OCI-LY7 (cell line): ENCODE measurements around the gene SLC22A25. TPM values are rescaled to one million over a fixed set of nuclear protein-coding genes. Genes with fewer than 3 reads are reported as not detected.

Source experiments
- Bru-seq: library from RNA; stranded (reverse); fragments of 400-500 nt; gene quantifications from one replicate; lab custom pipeline; 2021; lab: Mats Ljungman, UMichigan
- BruChase-seq, 2 experiments: library from RNA; stranded (reverse); fragments of 400-500 nt; gene quantifications; one replicate each; lab custom pipeline; 2021; lab: Mats Ljungman, UMichigan
- BruUV-seq: library from RNA; stranded (reverse); fragments of 400-500 nt; replicated peaks from 2 replicates; lab custom pipeline; 2021; lab: Mats Ljungman, UMichigan
- CTCF ChIA-PET: fragments of 300-600 bp; sonication (Branson Sonifier 250); formaldehyde crosslinking; loops from one replicate; lab custom pipeline; 2022; ENCODE audit warnings: antibody characterized with exemption; ENCODE audit not compliant: unreplicated experiment; lab: Charles Lee
- POLR2A ChIA-PET: fragments of 300-600 bp; sonication (Branson Sonifier 250); formaldehyde crosslinking; loops from one replicate; lab custom pipeline; 2022; ENCODE audit warnings: antibody characterized with exemption; lab: Charles Lee
- DNase-seq: peaks from one replicate; pipeline ENCODE4 v3.0.0-alpha.2; 2015; ENCODE audit warnings: low spot score
- H2AFZ ChIP-seq: fragments of 200-600 bp; sonication (generic), shearing (Covaris generic); 2 replicates; pipeline ENCODE4 v1.6.1; 2014; ENCODE audit warnings: mild to moderate bottlenecking, antibody characterized with exemption, low read length, moderate library complexity
- H3K27ac ChIP-seq: fragments of 200-600 bp; sonication (generic); 2 replicates; pipeline ENCODE4 v1.5.1; 2014; ENCODE audit warnings: mixed run types, low read depth, mild to moderate bottlenecking, moderate library complexity, low read length, inconsistent platforms; ENCODE audit not compliant: poor library complexity, severe bottlenecking
- H3K36me3 ChIP-seq: fragments of 200-600 bp; sonication (generic); 2 replicates; pipeline ENCODE4 v1.6.1; 2014; ENCODE audit warnings: mild to moderate bottlenecking, antibody characterized with exemption, low read length, moderate library complexity, mixed read lengths; ENCODE audit not compliant: insufficient read depth
- H3K4me1 ChIP-seq: fragments of 200-600 bp; sonication (generic); 2 replicates; pipeline ENCODE4 v1.5.1; 2014; ENCODE audit warnings: mild to moderate bottlenecking, low read length; ENCODE audit not compliant: insufficient read depth, poor library complexity, severe bottlenecking
- H3K4me2 ChIP-seq: fragments of 200-600 bp; sonication (generic); 2 replicates; pipeline ENCODE4 v1.6.1; 2014; ENCODE audit warnings: mild to moderate bottlenecking, low read length
- H3K4me3 ChIP-seq: fragments of 200-600 bp; sonication (generic); 2 replicates; pipeline ENCODE4 v1.5.1; 2014; ENCODE audit warnings: mild to moderate bottlenecking, low read depth, low read length; ENCODE audit not compliant: poor library complexity, severe bottlenecking
- H3K79me2 ChIP-seq: fragments of 200-600 bp; sonication (generic); 2 replicates; pipeline ENCODE4 v1.6.1; 2016; ENCODE audit warnings: low read depth, mild to moderate bottlenecking, low read length, moderate library complexity, mixed read lengths; ENCODE audit not compliant: insufficient read depth
- H3K9me2 ChIP-seq: fragments of 200-600 bp; sonication (generic); 2 replicates; pipeline ENCODE4 v1.6.1; 2016; ENCODE audit warnings: mild to moderate bottlenecking, low read length, mixed read lengths; ENCODE audit not compliant: insufficient read depth
- H3K9me3 ChIP-seq: fragments of 200-600 bp; sonication (generic); 2 replicates; pipeline ENCODE4 v1.6.1; 2014; ENCODE audit warnings: mild to moderate bottlenecking, mixed run types, low read length, mixed read lengths
- H4K20me1 ChIP-seq: fragments of 200-600 bp; sonication (generic); 2 replicates; pipeline ENCODE4 v1.6.1; 2014; ENCODE audit warnings: mild to moderate bottlenecking, antibody characterized with exemption, low read length, moderate library complexity, mixed read lengths; ENCODE audit not compliant: insufficient read depth
- EZH2phosphoT487 ChIP-seq: fragments of 200-600 bp; sonication (generic); IDR thresholded peaks from 2 replicates; pipeline ENCODE4 v1.6.1; 2018; ENCODE audit warnings: low read depth, borderline replicate concordance, mild to moderate bottlenecking, mixed run types, antibody characterized with exemption, low read length, moderate library complexity, mixed read lengths
- intact Hi-C: fragments of 100-400 bp; cut with micrococcal nuclease; formaldehyde crosslinking; loops from one replicate; pipeline ENCODE4 v1.10.0; 2022; ENCODE audit not compliant: unreplicated experiment
- long read RNA-seq: library from polyadenylated mRNA; stranded (forward); transcript quantifications from one replicate; pipeline ENCODE4 v2.0.0, GENCODE V29; 2022
- total RNA-seq, 2 experiments: library from RNA; depleted of rRNA in 1 of 2; stranded (reverse); fragments of >200 nt in 1 of 2; shearing (Covaris generic) in 1 of 2; gene quantifications; 2 replicates each; pipeline ENCODE4 v1.2.3, GENCODE V29; 2014 to 2022
- TF ChIP-seq, protein P1 (sequence below): fragments of 200-600 bp; sonication (generic); conservative IDR thresholded peaks from 2 replicates; pipeline ENCODE4 v1.5.1; 2014; ENCODE audit warnings: mild to moderate bottlenecking, antibody characterized with exemption, low read length, moderate library complexity, mixed read lengths

SLC22A25 gene
- total RNA-seq (2014; rRNA removed; shearing (Covaris generic)) (not detected in 2 replicates), total RNA-seq (2022) (not detected in 2 replicates), Bru-seq, nascent RNA (percentile 1 among the genes with signal in this experiment), BruChase-seq, experiment 1, labeled RNA remaining after a 6-hour chase (not detected), BruChase-seq, experiment 2, labeled RNA remaining after a 2-hour chase (not detected)
- long read RNA-seq, result 0 reads

DNA sequence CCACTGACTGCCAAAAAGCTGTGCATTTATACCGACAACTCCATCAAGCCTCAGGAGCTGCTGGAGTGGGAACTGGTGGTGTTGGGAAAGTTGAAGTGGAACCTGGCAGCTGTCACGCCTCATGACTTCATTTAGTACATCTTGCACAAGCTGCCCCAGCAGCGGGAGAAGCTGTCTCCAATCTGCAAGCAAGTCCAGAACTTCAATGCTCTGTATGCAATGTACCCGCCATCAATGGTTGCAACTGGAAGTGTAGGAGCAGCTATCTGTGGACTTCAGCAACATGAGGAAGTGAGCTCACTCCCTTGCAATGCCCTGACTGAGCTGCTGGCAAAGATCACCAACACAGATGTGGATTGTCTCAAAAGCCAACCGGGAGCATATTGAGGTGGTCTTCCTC is at the start of gene SLC22A25:
Gene SLC22A25, minus strand, starts transcription at position 67 of the 400 bp plus-strand sequence. CDS start 13,947 bp downstream, outside the sequence.
- ChIA-PET POLR2A (no interaction called here), CTCF (no interaction called here)
- H3K4me2 ChIP-seq, result no peak within 1 kb of the TSS
- TF ChIP-seq, protein P1, sequence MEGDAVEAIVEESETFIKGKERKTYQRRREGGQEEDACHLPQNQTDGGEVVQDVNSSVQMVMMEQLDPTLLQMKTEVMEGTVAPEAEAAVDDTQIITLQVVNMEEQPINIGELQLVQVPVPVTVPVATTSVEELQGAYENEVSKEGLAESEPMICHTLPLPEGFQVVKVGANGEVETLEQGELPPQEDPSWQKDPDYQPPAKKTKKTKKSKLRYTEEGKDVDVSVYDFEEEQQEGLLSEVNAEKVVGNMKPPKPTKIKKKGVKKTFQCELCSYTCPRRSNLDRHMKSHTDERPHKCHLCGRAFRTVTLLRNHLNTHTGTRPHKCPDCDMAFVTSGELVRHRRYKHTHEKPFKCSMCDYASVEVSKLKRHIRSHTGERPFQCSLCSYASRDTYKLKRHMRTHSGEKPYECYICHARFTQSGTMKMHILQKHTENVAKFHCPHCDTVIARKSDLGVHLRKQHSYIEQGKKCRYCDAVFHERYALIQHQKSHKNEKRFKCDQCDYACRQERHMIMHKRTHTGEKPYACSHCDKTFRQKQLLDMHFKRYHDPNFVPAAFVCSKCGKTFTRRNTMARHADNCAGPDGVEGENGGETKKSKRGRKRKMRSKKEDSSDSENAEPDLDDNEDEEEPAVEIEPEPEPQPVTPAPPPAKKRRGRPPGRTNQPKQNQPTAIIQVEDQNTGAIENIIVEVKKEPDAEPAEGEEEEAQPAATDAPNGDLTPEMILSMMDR, result no peak
- TF ChIP-seq EZH2phosphoT487, result no peak
- no peak within 1 kb of the TSS for H3K4me3 ChIP-seq
- no peaks in the 10 kb centered on the region for H3K4me1 ChIP-seq
- H3K79me2 ChIP-seq, result no peaks in the 10 kb centered on the region
- DNase-seq, result no peak
- intact Hi-C loops, result no loop called here
- no peaks in the 10 kb centered on the region for H4K20me1 ChIP-seq
- no peak within 1 kb of the TSS for H2AFZ ChIP-seq
- no peak within 1 kb of the TSS for H3K27ac ChIP-seq
- H3K9me2 ChIP-seq, result no peaks in the 10 kb centered on the region
- H3K9me3 ChIP-seq, result no peaks in the 10 kb centered on the region
- no peaks in the 10 kb centered on the region for H3K36me3 ChIP-seq
- BruUV-seq, result no TSS peak

GRCh38 chr11:63290285-63290684 is 46.9 kb upstream of the SLC22A25 start:
- TF ChIP-seq, protein P1, result no peak
- no peak for TF ChIP-seq EZH2phosphoT487
- H4K20me1 ChIP-seq, result no peaks in the 10 kb centered on the region
- H3K36me3 ChIP-seq, result no peaks in the 10 kb centered on the region
- POLR2A ChIA-PET, result no interaction called here
- no peak overlapping the region for H3K4me3 ChIP-seq
- no TSS peak for BruUV-seq
- no peaks in the 10 kb centered on the region for H3K9me3 ChIP-seq
- H3K4me1 ChIP-seq, result no peaks in the 10 kb centered on the region
- intact Hi-C loops, result no loop called here
- CTCF ChIA-PET, result no interaction called here
- DNase-seq, result no peak
- no peak overlapping the region for H3K27ac ChIP-seq
- H3K79me2 ChIP-seq, result no peaks in the 10 kb centered on the region
- no peak overlapping the region for H3K4me2 ChIP-seq
- no peak overlapping the region for H2AFZ ChIP-seq
- no peaks in the 10 kb centered on the region for H3K9me2 ChIP-seq

- TF ChIP-seq, protein P1, result no peak
- no peak for TF ChIP-seq EZH2phosphoT487
- H3K9me3 ChIP-seq, result no peaks in the 10 kb centered on the region
- H2AFZ ChIP-seq, result no peak overlapping the region
- H3K4me3 ChIP-seq, result no peak overlapping the region
- no peak overlapping the region for H3K27ac ChIP-seq
- ChIA-PET POLR2A (no interaction called here), CTCF (no interaction called here)
- H3K4me1 ChIP-seq, result no peaks in the 10 kb centered on the region
- intact Hi-C loops, result no loop called here
- no peaks in the 10 kb centered on the region for H3K79me2 ChIP-seq
- DNase-seq, result no peak
- no peaks in the 10 kb centered on the region for H3K36me3 ChIP-seq
- H3K4me2 ChIP-seq, result no peak overlapping the region
- BruUV-seq, result no TSS peak
- H3K9me2 ChIP-seq, result no peaks in the 10 kb centered on the region
- no peaks in the 10 kb centered on the region for H4K20me1 ChIP-seq
Measured at GRCh38 chr11:63289658-63290057, 46.3 kb upstream of the SLC22A25 start.
